H1 (cell line): Measurements from ENCODE around the gene S1PR2.

Experiments
- EP300 ChIP-seq, 2 experiments: IDR thresholded peaks; 1 replicate in 1 of 2; 2 replicates in 1 of 2; pipeline ENCODE4 v1.6.1; 2011 to 2012; ENCODE audit warnings: low read depth in 2 of 2, low read length in 2 of 2, mild to moderate bottlenecking in 2 of 2, borderline replicate concordance in 1 of 2, inconsistent platforms in 1 of 2, moderate library complexity in 1 of 2
- EZH2 ChIP-seq: fragments of 200-600 bp; sonication (generic); IDR thresholded peaks from 2 replicates; pipeline ENCODE4 v1.7.1; 2012; ENCODE audit warnings: low read depth, mild to moderate bottlenecking, moderate library complexity, low read length, inconsistent platforms; ENCODE audit not compliant: severe bottlenecking
- NANOG ChIP-seq: IDR thresholded peaks from 2 replicates; pipeline ENCODE4 v1.6.1; 2011; ENCODE audit warnings: low read length, low read depth, mild to moderate bottlenecking, inconsistent platforms; ENCODE audit not compliant: insufficient read depth, poor library complexity, severe bottlenecking
- POU5F1 ChIP-seq: IDR thresholded peaks from 2 replicates; pipeline ENCODE4 v1.6.1; 2011; ENCODE audit warnings: low read depth, mild to moderate bottlenecking, low read length, moderate library complexity
- RBBP5 ChIP-seq: IDR thresholded peaks from 2 replicates; pipeline ENCODE4 v1.7.1; 2012; ENCODE audit warnings: low read depth, mild to moderate bottlenecking, inconsistent platforms, low read length, moderate library complexity, borderline replicate concordance
- SIN3A ChIP-seq, 2 experiments: IDR thresholded peaks in 1 of 2; conservative IDR thresholded peaks in 1 of 2; 2 replicates each; pipeline ENCODE4 v1.6.1; 2011 to 2012; ENCODE audit warnings: low read length in 2 of 2, improper control_type of control experiment in 1 of 2, low read depth in 1 of 2, mild to moderate bottlenecking in 1 of 2
- SP4 ChIP-seq: IDR thresholded peaks from 2 replicates; pipeline ENCODE4 v1.6.1; 2012; ENCODE audit warnings: low read length, inconsistent platforms
- SRF ChIP-seq: IDR thresholded peaks from 2 replicates; pipeline ENCODE4 v1.6.1; 2011; ENCODE audit warnings: mild to moderate bottlenecking, low read depth, low read length, moderate library complexity
- YY1 ChIP-seq: IDR thresholded peaks from 2 replicates; pipeline ENCODE4 v1.6.1; 2011; ENCODE audit warnings: low read depth, mild to moderate bottlenecking, low read length
- TF ChIP-seq, protein P1 (sequence below), 3 experiments: IDR thresholded peaks; 1 replicate in 2 of 3; 2 replicates in 1 of 3; pipeline versions ENCODE4 v1.5.1 to v1.6.1; 2011; ENCODE audit warnings: low read length in 3 of 3, mild to moderate bottlenecking in 3 of 3, inconsistent platforms in 2 of 3, low read depth in 1 of 3, moderate library complexity in 1 of 3; ENCODE audit not compliant: insufficient read depth in 1 of 3; ENCODE audit errors: control extremely low read depth in 1 of 3

DNA sequence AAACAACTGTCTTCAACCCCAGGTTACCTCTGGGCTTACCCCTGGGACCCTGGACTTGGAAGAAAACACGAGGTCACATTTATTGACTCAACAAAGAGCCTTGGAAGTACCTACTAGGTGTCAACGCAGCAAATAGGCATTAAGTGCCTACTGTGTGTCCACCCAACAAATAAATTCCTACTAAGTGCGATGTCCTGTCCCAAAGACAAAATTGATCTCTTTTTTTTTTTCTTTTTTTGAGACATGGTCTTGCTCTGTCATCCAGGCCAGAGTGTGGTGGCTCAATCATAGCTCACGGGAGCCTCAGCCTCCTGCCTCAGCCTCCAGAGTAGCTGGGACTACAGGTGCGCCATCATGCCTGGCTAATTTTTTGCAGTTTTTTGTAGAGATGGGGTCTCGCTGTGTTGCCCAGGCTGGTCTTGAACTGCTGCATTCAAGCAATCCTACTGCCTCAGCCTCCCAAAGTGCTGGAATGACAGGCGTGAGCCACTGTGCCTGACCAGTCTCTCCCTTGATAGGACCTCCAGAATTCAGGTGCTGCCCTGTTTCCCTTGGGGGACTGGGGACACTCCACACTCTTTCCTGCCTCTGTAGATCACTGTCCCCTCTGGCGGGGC lies 589 bp upstream of the S1PR2 start:
- TF ChIP-seq, protein P1, sequence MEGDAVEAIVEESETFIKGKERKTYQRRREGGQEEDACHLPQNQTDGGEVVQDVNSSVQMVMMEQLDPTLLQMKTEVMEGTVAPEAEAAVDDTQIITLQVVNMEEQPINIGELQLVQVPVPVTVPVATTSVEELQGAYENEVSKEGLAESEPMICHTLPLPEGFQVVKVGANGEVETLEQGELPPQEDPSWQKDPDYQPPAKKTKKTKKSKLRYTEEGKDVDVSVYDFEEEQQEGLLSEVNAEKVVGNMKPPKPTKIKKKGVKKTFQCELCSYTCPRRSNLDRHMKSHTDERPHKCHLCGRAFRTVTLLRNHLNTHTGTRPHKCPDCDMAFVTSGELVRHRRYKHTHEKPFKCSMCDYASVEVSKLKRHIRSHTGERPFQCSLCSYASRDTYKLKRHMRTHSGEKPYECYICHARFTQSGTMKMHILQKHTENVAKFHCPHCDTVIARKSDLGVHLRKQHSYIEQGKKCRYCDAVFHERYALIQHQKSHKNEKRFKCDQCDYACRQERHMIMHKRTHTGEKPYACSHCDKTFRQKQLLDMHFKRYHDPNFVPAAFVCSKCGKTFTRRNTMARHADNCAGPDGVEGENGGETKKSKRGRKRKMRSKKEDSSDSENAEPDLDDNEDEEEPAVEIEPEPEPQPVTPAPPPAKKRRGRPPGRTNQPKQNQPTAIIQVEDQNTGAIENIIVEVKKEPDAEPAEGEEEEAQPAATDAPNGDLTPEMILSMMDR (IDR thresholded peaks at IDR 0.05; ENCODE audit: control extremely low read depth in 1 of 3, insufficient read depth in 1 of 3, low read depth in 1 of 3, low read length in 3 of 3): no peak
- TF ChIP-seq RBBP5 (no peak), SP4 (no peak), SRF (no peak), POU5F1 (no peak), EP300 (IDR thresholded peaks at IDR 0.05; ENCODE audit: borderline replicate concordance in 1 of 2, low read depth in 2 of 2, low read length in 2 of 2) (no peak), SIN3A (conservative IDR thresholded peaks at IDR 0.05 in 1 of 2, IDR thresholded peaks at IDR 0.05 in 1 of 2; ENCODE audit: low read depth in 1 of 2, low read length in 2 of 2) (no peak), EZH2 (no peak), YY1 (no peak), NANOG (no peak)
